Fibroblast of skin of abdomen (primary cell): ENCODE results near the gene MPP4. TPM values are rescaled to one million over a fixed set of nuclear protein-coding genes. Genes with fewer than 3 reads are reported as not detected.
A peak's percentile ranks its signal among the peaks of the same experiment; 100 is the strongest.

ENCODE experiments used
- DNase-seq: peaks from one replicate; pipeline ENCODE4 v3.0.0-alpha.2; 2013
- polyA plus RNA-seq, 2 experiments: library from polyadenylated mRNA; unstranded; fragments of 120-200 nt; gene quantifications; one replicate each; pipeline ENCODE4 v1.2.1, GENCODE V29; 2013; ENCODE audit not compliant: insufficient read length in 2 of 2

MPP4 gene, protein sequence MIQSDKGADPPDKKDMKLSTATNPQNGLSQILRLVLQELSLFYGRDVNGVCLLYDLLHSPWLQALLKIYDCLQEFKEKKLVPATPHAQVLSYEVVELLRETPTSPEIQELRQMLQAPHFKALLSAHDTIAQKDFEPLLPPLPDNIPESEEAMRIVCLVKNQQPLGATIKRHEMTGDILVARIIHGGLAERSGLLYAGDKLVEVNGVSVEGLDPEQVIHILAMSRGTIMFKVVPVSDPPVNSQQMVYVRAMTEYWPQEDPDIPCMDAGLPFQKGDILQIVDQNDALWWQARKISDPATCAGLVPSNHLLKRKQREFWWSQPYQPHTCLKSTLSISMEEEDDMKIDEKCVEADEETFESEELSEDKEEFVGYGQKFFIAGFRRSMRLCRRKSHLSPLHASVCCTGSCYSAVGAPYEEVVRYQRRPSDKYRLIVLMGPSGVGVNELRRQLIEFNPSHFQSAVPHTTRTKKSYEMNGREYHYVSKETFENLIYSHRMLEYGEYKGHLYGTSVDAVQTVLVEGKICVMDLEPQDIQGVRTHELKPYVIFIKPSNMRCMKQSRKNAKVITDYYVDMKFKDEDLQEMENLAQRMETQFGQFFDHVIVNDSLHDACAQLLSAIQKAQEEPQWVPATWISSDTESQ
- polyA plus RNA-seq (2013, experiment 1 of 2; ENCODE audit: insufficient read length), result 4.6 TPM
- 3.9 TPM for polyA plus RNA-seq (2013, experiment 2 of 2; ENCODE audit: insufficient read length)

DNA sequence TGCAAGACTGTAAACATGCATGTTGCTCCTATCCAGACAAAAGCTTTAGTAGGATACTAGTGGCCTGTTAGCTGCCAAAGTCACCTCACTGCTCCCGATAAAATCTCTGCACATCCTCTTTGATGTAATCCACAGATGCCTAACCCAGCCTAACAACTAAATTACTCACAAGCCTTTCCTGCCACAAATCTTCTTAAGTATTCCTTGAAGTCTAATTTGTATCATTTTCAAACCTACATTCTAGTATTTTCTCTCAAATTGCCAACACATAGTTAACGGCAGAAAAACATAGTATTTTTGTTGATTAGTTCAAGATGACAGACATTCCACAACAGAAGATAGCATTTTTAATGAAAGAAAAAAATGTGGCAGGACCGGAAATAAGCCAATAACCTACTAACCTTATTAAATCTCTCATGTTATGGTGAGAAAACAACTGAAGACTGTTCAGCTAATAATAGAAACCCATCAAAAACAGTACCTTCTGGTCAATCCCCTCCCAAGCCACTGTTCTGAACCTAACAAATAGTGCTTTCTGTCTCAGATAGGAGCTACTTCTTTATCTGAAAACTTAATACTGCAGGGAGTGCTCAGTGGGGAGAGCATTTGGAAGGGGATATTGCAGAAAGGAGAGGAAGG lies at the start of gene MPP4:
MPP4 (minus strand) TSS at position 57 of the 639 bp plus-strand sequence. CDS start 4,690 bp downstream, outside the sequence.
- peak; percentile 83 for DNase-seq

DNA sequence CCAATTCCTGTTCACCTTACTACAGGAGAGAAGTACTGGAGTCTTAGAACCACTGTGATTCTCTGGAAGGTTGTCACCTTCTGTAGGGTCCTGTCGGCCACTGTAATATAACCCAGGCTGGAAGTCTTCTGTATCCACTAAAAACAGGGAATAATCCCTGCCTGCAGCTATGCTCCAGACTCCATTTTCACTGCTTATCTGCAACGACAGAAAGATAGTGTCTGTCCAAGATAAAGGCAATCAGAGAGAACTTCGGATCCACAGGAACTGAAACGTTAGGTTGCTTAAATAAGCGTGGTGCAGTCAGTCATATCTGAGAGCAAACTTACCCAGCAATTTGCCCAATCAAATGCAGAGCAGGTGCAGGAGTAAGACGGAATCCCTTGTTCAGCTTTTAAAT lies 48.1 kb upstream of the MPP4 start:
- no peak for DNase-seq

DNA sequence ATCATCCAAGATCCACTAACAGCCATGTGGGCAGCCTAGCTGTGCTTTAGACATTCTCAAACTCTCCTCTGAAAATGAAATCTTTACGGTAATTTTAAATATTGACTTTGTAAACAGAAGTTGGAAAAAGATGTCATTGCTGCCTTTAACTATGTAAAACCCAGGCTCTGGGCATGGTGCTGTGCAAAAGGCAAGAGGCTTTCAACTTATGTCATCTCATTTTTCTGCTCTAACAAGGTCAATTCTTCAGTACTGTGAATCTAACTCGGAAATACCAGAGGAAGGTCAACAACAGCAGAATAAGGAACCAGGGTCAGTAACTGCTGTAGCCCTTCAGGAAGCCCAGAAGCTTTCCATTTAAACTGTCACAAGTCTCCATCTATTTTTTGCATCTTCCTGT lies 37.0 kb upstream of the MPP4 start:
- DNase-seq, result no peak

DNA sequence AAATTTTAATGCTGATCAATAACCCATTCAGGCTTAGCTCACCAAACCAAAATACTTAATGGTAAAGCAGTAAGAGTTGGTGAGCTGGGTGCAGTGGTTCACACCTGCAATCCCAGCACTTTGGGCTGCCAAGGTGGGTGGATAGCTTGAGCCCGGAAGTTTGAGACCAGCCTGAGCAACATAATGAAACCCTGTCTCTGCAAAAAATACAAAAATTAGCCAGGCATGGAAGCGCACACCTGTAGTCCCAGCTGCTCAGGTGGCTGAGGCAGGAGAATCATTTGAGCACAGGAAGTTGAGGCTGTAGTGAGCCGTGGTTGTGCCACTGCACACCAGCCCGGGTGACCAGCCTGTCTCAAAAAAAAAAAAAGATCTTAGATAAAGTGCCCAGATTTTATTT lies 35.7 kb upstream of the MPP4 start:
- DNase-seq, result no peak

DNA sequence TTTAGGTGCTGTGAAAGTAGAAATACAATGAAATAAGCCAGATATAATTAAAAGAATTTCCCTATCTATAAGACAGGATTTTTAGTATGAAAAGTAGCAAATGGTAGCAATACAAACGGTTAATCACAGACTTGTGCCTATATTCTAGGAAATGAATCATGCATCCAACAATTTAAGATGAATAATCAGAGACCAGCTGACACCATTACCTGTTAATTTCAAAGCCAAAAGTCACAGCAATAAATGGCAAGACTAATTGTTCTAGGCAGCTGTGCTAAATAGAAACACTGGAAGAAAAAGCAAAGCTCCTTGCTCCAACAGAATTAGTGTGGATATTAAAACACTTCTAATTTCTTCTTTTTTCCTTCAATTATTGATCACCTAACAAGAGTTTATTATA lies 35.1 kb upstream of the MPP4 start:
- peak; percentile 24 for DNase-seq

DNA sequence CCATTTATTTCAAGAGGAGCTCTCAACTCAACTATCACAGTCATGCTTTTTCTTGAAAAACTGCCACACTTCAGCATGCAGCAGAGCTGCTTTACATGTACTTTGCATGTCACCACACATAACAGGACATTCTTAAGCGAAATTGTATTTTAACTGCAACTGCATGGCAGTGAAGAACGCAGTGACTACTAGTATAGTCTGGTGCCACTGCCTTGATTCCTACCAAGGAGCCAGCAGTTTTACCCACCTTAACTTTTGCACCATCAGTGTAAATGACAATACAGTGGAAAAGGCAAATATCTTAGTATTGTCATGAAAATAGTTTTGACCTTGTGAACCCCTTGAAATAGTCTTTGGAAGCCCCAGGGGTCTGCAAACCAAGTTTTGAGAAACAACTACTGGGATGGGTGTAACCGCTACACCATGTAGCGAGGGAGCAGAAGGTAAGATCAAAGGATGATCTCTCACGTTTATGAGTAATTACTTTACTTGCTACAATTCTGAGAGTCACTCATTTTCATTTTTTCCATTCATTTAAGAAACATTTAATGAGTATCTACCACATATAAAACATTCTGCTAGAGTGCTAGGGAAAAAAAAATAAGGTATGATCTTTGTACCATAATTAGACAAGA lies 32.3 kb upstream of the MPP4 start:
- no peak for DNase-seq

DNA sequence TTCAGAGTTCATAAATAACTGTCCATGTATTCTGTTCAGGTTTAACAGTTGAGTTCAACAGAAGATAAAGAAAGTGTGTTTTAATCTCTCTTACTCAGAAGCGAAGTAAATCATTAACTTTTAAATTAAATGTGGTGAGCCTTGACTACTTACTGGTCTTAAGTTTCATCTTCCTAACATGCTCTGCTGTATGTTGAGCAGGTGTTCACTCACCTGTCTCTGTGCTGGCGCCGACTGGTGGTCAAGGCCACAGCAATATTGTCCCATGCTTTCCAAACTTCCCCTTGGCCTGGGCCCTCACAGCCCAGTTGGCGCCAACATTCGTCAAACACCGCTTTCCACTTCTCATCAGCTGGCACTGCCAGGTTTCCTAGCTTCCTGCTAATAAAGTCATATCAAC lies 17.0 kb upstream of the MPP4 start:
- DNase-seq, result no peak

DNA sequence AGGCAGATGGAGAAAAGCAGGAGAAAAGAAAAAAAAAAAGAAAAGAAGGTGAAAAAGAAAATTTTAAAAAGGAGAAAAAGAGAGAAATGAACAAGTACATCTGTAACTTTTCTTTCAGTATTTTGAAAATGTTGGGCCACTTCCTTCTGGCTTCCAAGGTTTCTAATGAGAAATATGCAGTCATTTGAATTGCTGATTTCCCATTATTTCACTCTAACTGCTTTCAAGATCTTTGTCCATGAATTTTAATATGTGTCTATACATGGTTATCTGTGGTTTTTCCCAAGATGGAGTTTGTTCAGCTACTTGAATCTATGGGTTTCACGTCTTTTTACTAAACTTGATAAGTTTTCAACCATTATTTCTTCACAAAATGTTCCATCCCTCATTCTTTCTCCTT lies 14.3 kb upstream of the MPP4 start:
- DNase-seq, result no peak

DNA sequence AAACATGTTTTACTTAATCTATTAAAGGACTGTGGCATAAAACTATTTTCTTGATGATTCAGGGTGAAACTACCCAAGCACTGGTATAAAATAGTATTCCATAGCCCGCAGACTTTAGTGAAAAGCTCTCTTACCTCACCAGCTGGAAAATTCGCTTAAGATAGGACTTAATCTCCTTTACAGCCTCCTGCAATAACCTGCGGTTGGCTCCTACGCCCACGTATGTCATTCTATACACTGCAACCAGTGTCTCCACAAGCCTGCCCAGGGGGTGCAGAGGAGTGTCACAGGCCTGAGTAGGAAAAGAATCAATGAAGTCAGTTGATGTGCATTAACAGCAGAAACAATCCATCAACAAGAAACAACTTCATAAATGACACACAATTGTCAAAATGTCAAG lies 11.3 kb upstream of the MPP4 start:
- no peak for DNase-seq

DNA sequence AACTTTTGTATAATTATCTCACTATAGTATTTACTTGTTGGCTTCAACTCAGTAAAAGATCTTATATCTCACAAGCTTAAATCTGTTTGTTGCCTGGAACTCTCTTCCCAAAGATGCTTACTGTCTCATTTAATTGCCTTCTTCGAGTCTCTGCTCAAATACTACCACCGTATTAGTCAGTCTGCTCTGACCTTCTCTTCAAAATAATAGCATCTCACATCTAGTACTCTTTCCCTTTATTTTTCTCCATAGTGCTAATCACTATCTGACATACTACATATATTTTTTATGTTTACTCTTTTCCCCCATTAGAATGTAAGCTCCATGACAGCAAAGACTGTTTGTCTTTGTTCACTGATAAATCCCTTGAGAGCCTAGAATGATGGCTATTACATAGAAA lies 10.6 kb upstream of the MPP4 start:
- DNase-seq, result no peak

DNA sequence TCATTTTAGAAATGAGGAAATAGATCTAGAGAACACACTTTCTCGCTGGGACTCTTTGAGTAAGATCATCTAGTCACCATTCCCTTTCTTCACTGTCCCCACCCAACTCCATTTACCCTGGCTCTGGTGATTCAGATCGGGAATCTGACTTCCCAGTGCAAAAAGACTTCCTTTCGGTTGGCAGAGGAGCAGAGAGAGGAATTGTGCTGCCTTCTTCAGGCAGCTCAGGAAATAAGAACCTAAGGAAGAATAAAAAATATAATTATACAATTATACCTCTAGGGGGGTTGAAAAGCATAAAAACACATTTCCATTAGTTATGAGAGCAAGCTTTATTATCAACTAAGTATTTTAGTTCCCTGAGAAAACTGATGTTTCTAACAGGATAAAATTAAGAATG lies 9.3 kb upstream of the MPP4 start:
- peak; percentile 68 for DNase-seq

DNA sequence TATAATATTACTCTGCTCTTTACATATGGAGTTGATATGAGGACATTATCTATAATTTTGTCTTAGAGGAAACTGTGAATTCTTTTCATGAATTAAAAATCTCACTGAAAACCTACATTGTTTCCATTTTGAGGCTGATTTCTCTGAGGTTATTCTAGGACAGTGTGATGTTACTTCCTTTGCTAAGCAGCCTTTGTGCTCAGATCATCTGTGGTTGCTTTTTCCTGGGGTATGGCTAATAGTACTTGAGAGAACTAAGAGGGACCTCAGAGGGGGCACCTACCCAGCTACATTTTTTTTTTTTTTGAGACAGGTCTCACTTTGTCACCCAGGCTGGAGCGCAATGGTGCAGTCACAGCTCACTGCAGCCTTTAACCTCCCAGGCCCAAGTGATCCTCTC lies 8.7 kb upstream of the MPP4 start:
- DNase-seq, result no peak

DNA sequence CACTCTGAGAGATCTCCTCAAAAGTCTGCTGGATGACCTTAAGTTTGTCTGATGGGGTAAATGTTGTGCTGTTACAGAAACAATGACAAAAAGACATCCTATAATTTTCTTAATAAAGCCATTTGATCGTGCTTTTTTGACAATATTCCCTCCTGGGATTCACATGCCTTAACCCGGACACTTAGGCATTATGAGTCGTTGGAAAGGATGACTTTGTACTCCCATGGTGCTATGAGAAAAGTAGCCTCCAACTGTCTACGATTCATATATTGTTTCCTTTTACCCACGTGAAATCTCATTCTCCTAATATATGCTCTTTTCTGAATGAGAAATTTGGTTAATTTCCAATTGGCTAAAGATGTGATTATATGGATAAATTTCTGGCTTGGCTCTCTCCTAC lies 6.1 kb upstream of the MPP4 start:
- DNase-seq, result no peak

DNA sequence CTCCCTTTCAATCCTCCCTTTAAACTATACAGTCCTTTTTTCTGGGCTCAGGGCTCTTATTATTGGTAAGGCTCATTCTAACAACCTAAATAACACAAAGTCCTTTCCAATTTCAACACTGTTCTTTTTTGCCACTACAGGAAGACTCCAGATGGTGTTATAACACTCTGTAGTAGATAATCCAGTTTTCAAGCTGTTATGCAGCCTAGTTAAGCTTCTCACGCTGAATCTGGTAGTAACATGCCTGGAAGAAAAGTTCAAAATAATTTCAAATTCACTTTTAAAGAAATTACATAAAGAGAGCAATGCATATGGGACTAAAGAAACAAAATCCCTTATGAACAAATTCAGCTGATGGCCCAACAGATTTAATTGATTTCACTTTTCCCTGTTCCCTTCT lies 3.2 kb upstream of the MPP4 start:
- DNase-seq, result no peak

DNA sequence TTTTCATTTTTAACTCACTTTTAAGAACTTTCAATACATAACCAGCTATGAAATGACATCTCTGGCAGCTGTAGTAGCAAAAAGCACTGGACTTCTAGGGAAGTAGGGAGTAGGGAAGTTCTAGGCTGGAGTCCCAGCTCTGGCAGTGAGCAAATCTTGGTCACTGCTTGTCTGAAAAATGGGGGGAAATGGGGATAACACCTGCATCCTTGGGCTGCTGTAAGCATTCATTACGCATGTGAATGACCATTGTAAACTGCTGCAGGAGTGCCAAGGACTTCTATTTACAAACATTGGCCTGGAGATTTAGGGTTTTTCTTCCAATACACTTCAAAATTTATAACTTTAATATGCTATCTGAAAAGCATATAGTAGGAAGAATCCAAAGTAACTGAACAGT lies 972 bp upstream of the MPP4 start:
- no peak for DNase-seq

DNA sequence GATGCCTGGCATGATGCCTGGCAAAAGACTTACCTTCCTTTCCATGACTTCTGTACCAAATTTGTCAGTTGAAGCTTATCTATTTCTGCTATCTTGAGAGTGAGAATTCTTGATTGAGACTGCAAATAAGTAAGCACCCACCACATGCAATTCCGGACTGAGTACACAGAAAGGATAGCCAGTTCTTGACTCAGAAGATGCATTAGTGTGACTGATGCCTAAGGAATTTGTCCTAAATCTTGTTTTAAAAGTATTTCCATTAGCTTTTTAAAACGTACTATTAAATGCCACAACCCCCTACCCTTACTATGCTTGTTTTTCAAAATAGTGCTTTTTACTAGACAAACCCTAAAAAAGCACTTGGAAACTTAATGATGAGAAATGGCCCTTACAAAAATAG lies 545 bp downstream of the MPP4 start:
- DNase-seq, result peak; percentile 87

DNA sequence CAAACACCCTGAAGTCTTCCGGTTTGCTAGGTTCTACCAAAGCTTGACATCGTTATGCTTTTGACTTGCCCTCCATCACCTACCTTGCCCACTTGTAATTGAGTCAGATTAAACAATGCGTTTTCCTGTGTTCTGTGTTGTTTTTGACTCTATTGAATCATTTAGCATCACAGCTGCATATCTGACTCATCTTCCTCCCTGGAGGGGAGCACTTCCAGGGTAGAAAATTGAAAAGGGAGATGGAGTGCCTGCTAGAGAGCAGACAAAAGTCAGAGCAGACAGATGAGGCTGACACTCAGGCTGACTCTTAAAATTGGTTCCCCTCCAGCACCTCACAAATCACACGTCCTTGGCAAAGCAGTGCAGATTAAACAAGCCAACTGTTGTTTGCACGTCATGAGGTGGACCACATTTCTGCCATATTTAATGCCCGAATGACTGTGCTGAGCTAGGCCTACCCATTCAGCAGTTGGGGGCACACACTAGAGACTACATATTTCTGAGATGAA lies 2.2 kb downstream of the MPP4 start:
- peak; percentile 99 for DNase-seq

DNA sequence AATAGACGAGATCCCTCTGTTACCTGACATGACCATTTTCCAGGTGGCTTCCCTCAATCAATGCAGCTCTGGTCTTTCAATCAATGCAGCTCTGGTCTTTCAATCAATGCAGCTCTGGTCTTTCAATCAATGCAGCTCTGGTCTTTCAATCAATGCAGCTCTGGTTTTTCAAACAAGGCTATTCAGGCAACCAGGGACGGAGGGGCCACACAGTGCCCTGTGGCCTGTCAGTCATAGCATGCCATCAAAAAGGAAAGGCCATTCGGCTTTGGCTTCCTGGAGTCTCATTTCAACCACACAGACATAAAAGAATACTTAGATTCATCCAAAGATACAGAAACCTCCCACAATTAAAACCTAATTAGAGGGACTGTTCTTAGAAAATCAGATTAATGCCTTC lies 13.3 kb downstream of the MPP4 start:
- DNase-seq, result no peak

DNA sequence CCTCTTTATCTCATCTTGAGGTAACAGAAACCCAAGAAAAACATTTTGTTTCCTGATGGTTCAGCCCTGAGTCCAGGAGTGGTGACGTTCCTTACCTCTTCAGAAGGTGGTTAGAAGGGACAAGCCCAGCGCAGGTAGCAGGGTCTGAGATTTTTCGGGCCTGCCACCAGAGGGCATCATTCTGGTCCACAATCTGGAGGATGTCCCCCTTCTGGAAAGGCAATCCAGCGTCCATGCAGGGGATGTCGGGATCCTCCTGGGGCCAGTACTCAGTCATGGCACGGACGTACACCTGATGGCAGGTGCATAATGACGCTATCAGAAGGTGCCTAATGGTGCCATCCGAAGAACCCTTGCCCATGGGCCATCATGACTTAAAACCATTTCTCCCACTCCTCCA lies 17.7 kb downstream of the MPP4 start:
- no peak for DNase-seq

DNA sequence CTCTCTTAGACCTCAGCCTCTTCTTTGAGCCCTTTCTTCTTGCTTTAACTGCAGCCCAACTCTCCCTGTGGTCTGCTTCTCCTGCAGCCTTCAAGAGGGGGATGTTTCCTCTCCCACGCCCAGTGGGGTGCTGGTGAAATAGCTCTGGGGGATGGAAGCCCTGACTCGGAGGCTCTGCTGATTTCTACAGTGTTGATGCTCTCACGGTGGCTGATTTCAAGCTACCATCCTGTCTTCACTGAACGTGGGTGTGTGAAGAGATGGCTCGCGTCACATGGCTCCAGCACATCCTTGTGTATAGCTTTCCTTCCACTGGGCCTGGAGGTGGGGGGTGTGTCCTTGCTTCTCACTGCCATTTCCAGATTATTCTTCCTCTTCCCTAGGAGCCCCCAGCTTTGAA lies 20.0 kb downstream of the MPP4 start:
- no peak for DNase-seq

DNA sequence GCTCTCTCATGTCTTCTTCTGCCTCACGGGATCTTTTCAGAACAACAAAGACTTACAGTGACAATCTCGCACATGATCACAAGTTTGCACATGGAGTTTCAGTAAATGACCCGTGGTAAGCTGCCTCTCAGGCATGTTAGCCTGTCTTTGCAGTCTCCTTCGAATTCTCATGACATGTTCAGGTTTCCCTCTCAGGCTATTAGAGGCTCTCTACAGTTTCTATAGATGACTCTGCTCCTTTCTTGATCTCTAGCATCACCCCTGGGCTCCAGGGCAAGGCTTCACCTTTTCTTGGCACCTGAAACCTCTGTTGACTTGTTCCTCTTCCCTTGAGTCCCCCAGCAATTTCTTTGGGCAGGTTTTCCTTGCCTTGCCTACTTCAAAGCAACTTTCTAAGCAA lies 23.0 kb downstream of the MPP4 start:
- no peak for DNase-seq

DNA sequence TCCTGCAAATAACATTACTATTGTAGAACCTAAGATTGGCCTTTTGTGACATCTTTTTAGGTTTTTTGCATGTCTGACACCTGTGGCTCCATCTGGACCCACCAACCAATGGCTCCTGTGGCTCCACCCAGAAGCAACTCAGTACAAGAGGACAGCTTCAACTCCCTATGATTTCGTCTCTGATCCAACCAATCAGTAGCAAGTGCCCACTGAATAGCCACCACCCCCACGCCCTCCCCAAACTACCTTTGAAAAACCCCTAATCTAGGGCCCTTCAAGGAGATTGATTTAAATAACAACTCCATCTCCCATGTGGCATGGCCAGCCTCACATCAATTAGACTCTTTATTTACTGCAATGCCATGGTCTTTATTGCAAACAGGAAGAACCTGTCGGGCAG lies 23.6 kb downstream of the MPP4 start:
- no peak for DNase-seq

DNA sequence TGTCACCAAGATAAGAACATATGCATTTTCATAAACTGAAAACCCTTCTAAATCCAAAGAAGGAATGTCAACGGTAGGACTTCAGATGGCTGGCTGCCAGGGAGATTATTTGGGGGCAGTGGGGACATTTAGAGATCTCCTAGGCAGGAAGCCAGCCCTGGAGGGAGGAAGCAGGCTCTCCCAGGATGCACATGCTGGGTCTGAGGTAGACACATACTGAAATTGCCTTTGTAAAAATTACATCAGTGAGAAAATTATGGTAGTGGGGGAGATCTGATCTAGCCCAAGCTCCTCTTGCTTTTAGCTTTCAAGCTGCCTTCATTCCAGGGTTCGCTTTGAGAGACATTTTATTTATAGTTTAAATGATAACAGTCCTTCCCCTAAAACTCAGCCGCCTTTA lies 24.1 kb downstream of the MPP4 start:
- no peak for DNase-seq
